ENCODE measurements around the gene TTC23L. TPM values are rescaled to one million over a fixed set of nuclear protein-coding genes. Genes with fewer than 3 reads are reported as not detected.

The TTC23L gene
- total and polyA plus RNA-seq, 4 donors: 0.51 to 4.4 (median 1.1) TPM

DNA sequence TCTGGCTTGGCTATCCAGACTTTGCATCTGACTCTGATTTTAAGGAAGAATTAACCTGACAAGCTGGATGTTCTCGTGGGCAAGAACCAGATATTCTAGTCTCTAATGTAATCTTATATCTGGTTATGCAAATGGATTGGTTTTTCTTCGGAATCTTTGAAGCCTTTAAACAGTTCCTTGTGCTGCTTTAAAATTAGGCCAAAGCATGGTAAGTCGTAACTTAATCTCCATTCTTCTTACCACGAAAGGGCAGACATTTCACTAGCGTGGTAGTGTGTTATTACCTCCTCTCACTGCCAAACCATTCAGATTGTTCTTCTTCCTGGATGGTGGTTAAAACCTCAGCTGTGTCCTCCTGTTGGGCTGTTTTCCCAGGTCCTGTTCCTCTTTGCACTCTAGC, 34.1 kb upstream of the TTC23L start:
- Histone ChIP-seq H3K36me3 (ENCODE audit: control insufficient read depth in 4 of 4, insufficient read depth in 4 of 4, low read length in 4 of 4) (peaks cover 3 to 9% (median 7%) of the 10 kb centered on the region in 4 donors), H3K27me3 (ENCODE audit: control insufficient read depth in 3 of 3, insufficient read depth in 3 of 3, low read length in 2 of 3) (no peaks in the 10 kb centered on the region), H3K4me1 (ENCODE audit: control insufficient read depth in 5 of 5, insufficient read depth in 5 of 5, low read length in 5 of 5) (peaks cover 0 to 5% (median 0%) of the 10 kb centered on the region in 5 donors), H3K9me3 (ENCODE audit: control insufficient read depth in 4 of 4, insufficient read depth in 3 of 4, low read length in 3 of 4) (no peaks in the 10 kb centered on the region), H3K4me3 (no peak overlapping the region), H3K27ac (ENCODE audit: low read depth in 1 of 2, low read length in 1 of 2) (no peak overlapping the region), H3K9ac (ENCODE audit: insufficient read depth in 1 of 2, low read length in 2 of 2) (no peak overlapping the region)
- TF ChIP-seq, protein P1, sequence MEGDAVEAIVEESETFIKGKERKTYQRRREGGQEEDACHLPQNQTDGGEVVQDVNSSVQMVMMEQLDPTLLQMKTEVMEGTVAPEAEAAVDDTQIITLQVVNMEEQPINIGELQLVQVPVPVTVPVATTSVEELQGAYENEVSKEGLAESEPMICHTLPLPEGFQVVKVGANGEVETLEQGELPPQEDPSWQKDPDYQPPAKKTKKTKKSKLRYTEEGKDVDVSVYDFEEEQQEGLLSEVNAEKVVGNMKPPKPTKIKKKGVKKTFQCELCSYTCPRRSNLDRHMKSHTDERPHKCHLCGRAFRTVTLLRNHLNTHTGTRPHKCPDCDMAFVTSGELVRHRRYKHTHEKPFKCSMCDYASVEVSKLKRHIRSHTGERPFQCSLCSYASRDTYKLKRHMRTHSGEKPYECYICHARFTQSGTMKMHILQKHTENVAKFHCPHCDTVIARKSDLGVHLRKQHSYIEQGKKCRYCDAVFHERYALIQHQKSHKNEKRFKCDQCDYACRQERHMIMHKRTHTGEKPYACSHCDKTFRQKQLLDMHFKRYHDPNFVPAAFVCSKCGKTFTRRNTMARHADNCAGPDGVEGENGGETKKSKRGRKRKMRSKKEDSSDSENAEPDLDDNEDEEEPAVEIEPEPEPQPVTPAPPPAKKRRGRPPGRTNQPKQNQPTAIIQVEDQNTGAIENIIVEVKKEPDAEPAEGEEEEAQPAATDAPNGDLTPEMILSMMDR (IDR thresholded peaks at IDR 0.05; ENCODE audit: control extremely low read depth, extremely low read depth): no peak
- ATAC-seq (ENCODE audit: insufficient read depth, low FRiP score) (no peak), DNase-seq (no peak)
- 68 to 86% methylated on average over 5 of the region's 5 CpGs for WGBS, 2 donors

DNA sequence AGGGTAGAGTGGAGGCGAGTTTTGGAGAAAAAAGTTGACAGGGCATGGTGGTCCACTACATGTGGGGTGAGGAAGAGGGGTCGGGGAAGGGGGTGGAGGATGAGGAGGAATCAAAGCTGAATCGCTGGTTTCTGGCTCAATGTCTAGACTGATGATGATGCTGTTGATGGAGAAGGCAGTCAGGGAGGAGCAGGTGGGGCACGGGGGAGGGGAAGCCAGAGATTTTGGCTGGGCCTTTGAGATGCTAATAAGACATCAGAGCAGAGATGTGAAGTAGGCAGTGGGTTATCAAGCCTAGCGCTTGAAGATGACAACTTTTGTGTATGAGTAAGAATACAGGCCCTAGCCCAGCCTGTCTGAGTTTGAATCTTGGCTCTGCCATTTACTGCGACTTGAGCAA, 32.4 kb upstream of the TTC23L start:
- H3K27me3 ChIP-seq (ENCODE audit: control insufficient read depth in 3 of 3, insufficient read depth in 3 of 3, low read length in 2 of 3): no peaks in the 10 kb centered on the region
- H3K4me3 ChIP-seq: no peak overlapping the region
- no peak overlapping the region for H3K9ac ChIP-seq (ENCODE audit: insufficient read depth in 1 of 2, low read length in 2 of 2)
- WGBS, 2 donors: 95% methylated on average over 6 of the region's 6 CpGs
- H3K4me1 ChIP-seq (ENCODE audit: control insufficient read depth in 5 of 5, insufficient read depth in 5 of 5, low read length in 5 of 5): peaks cover 0 to 5% (median 0%) of the 10 kb centered on the region in 5 donors
- no peak overlapping the region for H3K27ac ChIP-seq (ENCODE audit: low read depth in 1 of 2, low read length in 1 of 2)
- peaks cover 0 to 6% (median 5%) of the 10 kb centered on the region in 4 donors for H3K36me3 ChIP-seq (ENCODE audit: control insufficient read depth in 4 of 4, insufficient read depth in 4 of 4, low read length in 4 of 4)
- no peak for ATAC-seq (ENCODE audit: insufficient read depth, low FRiP score)
- no peak for DNase-seq
- TF ChIP-seq, protein P1 (IDR thresholded peaks at IDR 0.05; ENCODE audit: control extremely low read depth, extremely low read depth): no peak
- no peaks in the 10 kb centered on the region for H3K9me3 ChIP-seq (ENCODE audit: control insufficient read depth in 4 of 4, insufficient read depth in 3 of 4, low read length in 3 of 4)

DNA sequence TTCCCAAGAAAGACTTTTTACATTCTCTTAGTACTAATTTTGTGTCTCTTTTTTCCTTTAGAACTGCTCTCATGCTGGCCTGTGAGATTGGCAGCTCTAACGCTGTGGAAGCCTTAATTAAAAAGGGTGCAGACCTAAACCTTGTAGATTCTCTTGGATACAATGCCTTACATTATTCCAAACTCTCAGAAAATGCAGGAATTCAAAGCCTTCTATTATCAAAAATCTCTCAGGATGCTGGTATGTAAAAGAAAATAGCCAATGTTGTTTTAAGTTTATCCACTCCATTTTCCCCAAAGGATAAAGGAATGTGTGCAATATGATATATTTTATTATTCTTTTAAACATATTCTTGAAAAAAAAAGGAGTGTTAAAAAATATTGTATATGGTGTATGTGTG, 27.3 kb upstream of the TTC23L start:
- no peaks in the 10 kb centered on the region for H3K27me3 ChIP-seq (ENCODE audit: control insufficient read depth in 3 of 3, insufficient read depth in 3 of 3, low read length in 2 of 3)
- H3K4me3 ChIP-seq: no peak overlapping the region
- WGBS, 2 donors: 90 to 94% methylated on average over 1 of the region's 1 CpG
- H3K9ac ChIP-seq (ENCODE audit: insufficient read depth in 1 of 2, low read length in 2 of 2): no peak overlapping the region
- peaks cover 0 to 5% (median 0%) of the 10 kb centered on the region in 5 donors for H3K4me1 ChIP-seq (ENCODE audit: control insufficient read depth in 5 of 5, insufficient read depth in 5 of 5, low read length in 5 of 5)
- TF ChIP-seq, protein P1 (IDR thresholded peaks at IDR 0.05; ENCODE audit: control extremely low read depth, extremely low read depth): no peak
- no peak overlapping the region for H3K27ac ChIP-seq (ENCODE audit: low read depth in 1 of 2, low read length in 1 of 2)
- H3K36me3 ChIP-seq (ENCODE audit: control insufficient read depth in 4 of 4, insufficient read depth in 4 of 4, low read length in 4 of 4): peaks cover 0 to 3% (median 0%) of the 10 kb centered on the region in 4 donors
- DNase-seq (no peak), ATAC-seq (ENCODE audit: insufficient read depth, low FRiP score) (no peak)
- H3K9me3 ChIP-seq (ENCODE audit: control insufficient read depth in 4 of 4, insufficient read depth in 3 of 4, low read length in 3 of 4): no peaks in the 10 kb centered on the region

DNA sequence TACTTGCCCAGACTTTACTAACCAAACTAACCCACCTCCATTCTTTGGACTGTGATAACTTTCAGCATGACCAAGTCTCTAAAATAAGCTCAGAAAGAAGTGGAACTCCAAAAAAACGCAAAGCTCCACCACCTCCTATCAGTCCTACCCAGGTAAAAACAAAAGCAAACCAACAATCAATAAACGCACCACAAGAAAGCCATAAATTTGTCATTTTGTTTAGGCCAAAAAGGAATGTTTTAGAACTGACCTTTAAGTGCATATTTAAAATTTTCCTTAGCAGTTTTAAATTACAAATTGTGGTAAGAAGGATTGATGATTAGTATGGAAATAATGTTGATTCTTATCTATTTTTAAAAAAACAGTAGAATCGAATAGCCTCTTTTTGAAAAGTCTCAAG, 25.5 kb upstream of the TTC23L start:
- Histone ChIP-seq H3K27me3 (ENCODE audit: control insufficient read depth in 3 of 3, insufficient read depth in 3 of 3, low read length in 2 of 3) (no peaks in the 10 kb centered on the region), H3K9ac (ENCODE audit: insufficient read depth in 1 of 2, low read length in 2 of 2) (no peak overlapping the region), H3K4me1 (ENCODE audit: control insufficient read depth in 5 of 5, insufficient read depth in 5 of 5, low read length in 5 of 5) (peaks cover 0 to 4% (median 0%) of the 10 kb centered on the region in 5 donors), H3K9me3 (ENCODE audit: control insufficient read depth in 4 of 4, insufficient read depth in 3 of 4, low read length in 3 of 4) (no peaks in the 10 kb centered on the region), H3K36me3 (ENCODE audit: control insufficient read depth in 4 of 4, insufficient read depth in 4 of 4, low read length in 4 of 4) (peaks cover 0 to 3% (median 0%) of the 10 kb centered on the region in 4 donors), H3K4me3 (no peak overlapping the region), H3K27ac (ENCODE audit: low read depth in 1 of 2, low read length in 1 of 2) (no peak overlapping the region)
- DNase-seq (no peak), ATAC-seq (ENCODE audit: insufficient read depth, low FRiP score) (no peak)
- TF ChIP-seq, protein P1 (IDR thresholded peaks at IDR 0.05; ENCODE audit: control extremely low read depth, extremely low read depth): no peak
- WGBS, 2 donors: 92 to 95% methylated on average over 3 of the region's 3 CpGs
